Neural crest cell (in vitro differentiated cells): ENCODE results near the gene AK5. TPM values are rescaled to one million over a fixed set of nuclear protein-coding genes. Genes with fewer than 3 reads are reported as not detected.
"Not testable (repeated sequence)": the region's sequence is repeated elsewhere in the genome, so short reads cannot be mapped to it uniquely, and the experiment has no call there.

Source experiments
- DNase-seq: peaks from one replicate; pipeline ENCODE4 v3.0.0; 2021; ENCODE audit warnings: low read depth, mixed read lengths, low spot score
- H3K27ac Mint-ChIP-seq: one replicate; pipeline ENCODE4 v1.8.0; 2021; ENCODE audit warnings: mild to moderate bottlenecking, mixed read lengths; ENCODE audit not compliant: unreplicated experiment
- H3K27me3 Mint-ChIP-seq: 2 replicates; pipeline ENCODE4 v1.8.0; 2021; ENCODE audit warnings: low read depth, mild to moderate bottlenecking, mixed read lengths
- H3K36me3 Mint-ChIP-seq: 2 replicates; pipeline ENCODE4 v1.8.0; 2021; ENCODE audit warnings: low read depth, mild to moderate bottlenecking, mixed read lengths
- H3K4me1 Mint-ChIP-seq: 2 replicates; pipeline ENCODE4 v1.8.0; 2021; ENCODE audit warnings: mixed read lengths
- H3K4me3 Mint-ChIP-seq: one replicate; pipeline ENCODE4 v1.8.0; 2021; ENCODE audit warnings: mild to moderate bottlenecking, mixed read lengths
- H3K9me3 Mint-ChIP-seq: 2 replicates; pipeline ENCODE4 v1.8.0; 2021; ENCODE audit warnings: mixed read lengths
- total RNA-seq: library from RNA; stranded (reverse); gene quantifications from 2 replicates; pipeline ENCODE4 v1.2.1, GENCODE V29; 2021
- TF ChIP-seq, protein P1 (sequence below): fragments of 200-600 bp; sonication (generic); conservative IDR thresholded peaks from 2 replicates; pipeline ENCODE4 v1.5.0; 2021; ENCODE audit warnings: antibody characterized with exemption, mild to moderate bottlenecking

The AK5 gene
- total RNA-seq, 1 donor from 2014 or later = 1.1 TPM

DNA sequence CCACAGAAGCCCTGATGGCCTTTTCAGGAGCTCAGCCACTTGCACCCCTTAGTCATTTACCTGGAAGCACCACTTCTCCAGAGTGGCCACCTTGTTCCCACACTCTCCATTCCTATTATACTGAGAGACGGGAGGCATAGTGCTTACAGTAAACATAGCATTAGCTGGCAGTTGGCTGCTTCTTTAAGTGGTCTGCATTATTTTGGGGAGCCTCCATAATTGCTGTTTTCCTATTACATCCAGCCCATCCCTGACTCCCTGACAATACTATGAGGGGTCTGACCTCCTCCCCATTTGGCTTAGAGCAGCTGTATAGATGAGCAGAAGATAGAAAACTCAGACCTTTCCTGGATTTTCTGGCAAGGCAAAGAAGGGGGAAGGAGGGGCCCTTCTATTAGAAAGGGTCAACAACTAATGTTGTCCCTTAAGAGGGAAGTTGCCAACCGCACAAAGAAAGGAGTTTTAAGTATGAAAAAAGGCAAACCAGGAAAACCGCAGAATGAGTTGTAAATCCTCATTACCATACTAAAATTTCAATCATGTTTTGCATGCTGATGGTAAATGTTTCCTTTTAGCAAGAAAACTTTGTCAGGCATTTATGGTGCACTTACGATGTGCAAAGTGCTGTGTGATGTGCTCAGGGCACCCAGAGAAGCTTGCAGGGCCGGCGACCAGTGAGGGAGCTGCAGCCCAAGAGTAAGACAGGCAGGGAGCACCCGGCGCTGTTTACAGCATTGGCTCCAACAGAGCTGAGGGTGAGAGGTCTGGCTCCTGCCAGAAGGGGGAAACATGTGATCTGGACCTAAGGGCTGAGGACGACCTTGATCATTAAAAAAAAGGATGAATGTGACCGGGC lies 233.3 kb downstream of the AK5 start:
- H3K9me3 Mint-ChIP-seq = no peaks in the 10 kb centered on the region
- peaks cover 25% of the 10 kb centered on the region for H3K4me1 Mint-ChIP-seq
- TF ChIP-seq, protein P1, sequence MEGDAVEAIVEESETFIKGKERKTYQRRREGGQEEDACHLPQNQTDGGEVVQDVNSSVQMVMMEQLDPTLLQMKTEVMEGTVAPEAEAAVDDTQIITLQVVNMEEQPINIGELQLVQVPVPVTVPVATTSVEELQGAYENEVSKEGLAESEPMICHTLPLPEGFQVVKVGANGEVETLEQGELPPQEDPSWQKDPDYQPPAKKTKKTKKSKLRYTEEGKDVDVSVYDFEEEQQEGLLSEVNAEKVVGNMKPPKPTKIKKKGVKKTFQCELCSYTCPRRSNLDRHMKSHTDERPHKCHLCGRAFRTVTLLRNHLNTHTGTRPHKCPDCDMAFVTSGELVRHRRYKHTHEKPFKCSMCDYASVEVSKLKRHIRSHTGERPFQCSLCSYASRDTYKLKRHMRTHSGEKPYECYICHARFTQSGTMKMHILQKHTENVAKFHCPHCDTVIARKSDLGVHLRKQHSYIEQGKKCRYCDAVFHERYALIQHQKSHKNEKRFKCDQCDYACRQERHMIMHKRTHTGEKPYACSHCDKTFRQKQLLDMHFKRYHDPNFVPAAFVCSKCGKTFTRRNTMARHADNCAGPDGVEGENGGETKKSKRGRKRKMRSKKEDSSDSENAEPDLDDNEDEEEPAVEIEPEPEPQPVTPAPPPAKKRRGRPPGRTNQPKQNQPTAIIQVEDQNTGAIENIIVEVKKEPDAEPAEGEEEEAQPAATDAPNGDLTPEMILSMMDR = peak; percentile 30
- H3K36me3 Mint-ChIP-seq = no peaks in the 10 kb centered on the region
- H3K4me3 Mint-ChIP-seq = no peak overlapping the region
- no peaks in the 10 kb centered on the region for H3K27me3 Mint-ChIP-seq
- peak; percentile 26 for DNase-seq
- H3K27ac Mint-ChIP-seq = peak overlapping the region; percentile 85

DNA sequence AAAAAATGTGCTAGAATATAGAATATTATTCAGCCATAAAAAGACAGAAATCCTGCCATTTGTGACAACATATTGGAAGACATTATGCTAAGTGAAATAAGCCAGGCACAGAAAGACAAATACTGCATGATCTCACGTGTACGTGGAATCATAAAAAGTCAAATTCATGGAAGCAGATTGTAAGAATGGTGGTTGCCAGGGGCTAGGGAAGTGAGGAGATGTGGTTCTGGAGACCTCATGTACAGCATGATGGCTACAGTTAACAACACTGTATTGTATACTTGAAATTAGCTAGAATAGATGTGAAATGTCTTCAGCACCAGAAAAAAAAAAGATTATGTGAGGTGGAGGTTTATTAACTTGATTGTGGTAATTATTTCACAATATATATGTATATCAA lies 234.3 kb downstream of the AK5 start:
- Mint-ChIP-seq H3K27me3 (no peaks in the 10 kb centered on the region), H3K4me1 (peaks cover 25% of the 10 kb centered on the region)
- TF ChIP-seq, protein P1 = no peak

DNA sequence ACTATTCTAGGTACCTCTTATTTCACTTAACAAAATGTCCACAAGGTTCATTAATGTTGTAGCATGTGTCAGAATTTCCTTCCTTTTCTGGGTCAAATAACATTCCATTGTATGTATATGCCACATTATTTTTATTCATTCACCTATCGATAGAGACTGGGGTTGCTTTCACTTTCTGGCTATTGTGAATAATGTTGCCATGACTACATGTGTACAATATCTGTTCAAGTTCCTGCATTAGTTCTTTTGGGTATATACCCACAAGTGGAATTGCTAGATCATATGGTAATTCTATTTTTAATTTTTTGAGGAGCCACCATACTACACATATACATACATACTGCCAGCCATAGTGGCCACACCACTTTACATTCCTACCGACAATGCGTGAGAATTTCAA lies 242.2 kb downstream of the AK5 start:
- DNase-seq = no peak
- Mint-ChIP-seq H3K36me3 (peaks cover 2% of the 10 kb centered on the region), H3K4me1 (no peaks in the 10 kb centered on the region), H3K9me3 (peaks cover 11% of the 10 kb centered on the region), H3K27ac (no peak overlapping the region), H3K4me3 (no peak overlapping the region), H3K27me3 (no peaks in the 10 kb centered on the region)
- TF ChIP-seq, protein P1 = no peak

More for the DNA sequence above, 234.3 kb downstream of the AK5 start:
- no peak overlapping the region for H3K27ac Mint-ChIP-seq
- H3K36me3 Mint-ChIP-seq = peaks cover 2% of the 10 kb centered on the region
- no peak overlapping the region for H3K4me3 Mint-ChIP-seq
- no peak for DNase-seq
- peaks cover 5% of the 10 kb centered on the region for H3K9me3 Mint-ChIP-seq

DNA sequence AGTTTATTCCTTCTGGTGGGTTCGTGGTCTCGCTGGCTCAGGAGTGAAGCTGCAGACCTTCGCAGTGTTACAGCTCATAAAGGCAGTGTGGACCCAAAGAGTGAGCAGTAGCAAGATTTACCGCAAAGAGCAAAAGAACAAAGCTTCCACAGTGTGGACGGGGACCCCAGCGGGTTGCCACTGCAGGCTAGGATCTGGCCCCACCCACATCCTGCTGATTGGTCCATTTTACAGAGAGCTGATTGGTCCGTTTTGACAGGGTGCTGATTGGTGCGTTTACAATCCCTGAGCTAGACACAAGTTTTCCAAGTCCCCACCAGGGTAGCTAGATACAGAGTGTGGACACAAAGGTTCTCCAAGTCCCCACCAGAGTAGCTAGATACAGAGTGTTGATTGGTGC lies 249.3 kb downstream of the AK5 start:
- not testable (repeated sequence) for H3K27ac Mint-ChIP-seq, H3K27me3 Mint-ChIP-seq, H3K4me3 Mint-ChIP-seq, H3K36me3 Mint-ChIP-seq, H3K9me3 Mint-ChIP-seq, H3K4me1 Mint-ChIP-seq, DNase-seq

DNA sequence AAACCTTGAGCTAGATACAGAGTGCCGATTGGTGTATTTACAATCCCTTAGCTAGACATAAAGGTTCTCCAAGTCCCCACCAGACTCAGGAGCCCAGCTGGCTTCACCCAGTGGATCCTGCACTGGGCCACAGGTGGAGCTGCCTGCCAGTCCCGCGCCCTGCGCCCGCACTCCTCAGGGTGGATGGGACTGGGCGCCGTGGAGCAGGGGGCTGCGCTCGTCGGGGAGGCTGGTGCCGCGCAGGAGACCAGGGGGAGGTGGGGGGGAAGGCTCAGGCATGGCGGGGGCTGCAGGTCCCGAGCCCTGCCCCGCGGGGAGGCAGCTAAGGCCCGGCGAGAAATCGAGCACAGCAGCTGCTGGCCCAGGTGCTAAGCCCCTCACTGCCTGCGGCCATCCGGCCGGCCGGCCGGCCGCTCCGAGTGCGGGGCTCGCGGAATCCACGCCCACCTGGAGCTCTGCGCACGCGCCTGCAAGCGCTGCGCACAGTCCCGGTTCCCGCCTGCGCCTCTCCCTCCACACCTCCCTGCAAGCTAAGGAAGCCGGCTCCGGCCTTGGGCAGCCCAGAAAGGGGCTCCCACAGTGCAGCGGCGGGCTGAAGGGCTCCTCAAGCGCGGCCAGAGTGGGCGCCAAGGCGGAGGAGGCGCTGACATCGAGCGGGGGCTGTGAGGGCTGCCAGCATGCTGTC lies 249.9 kb downstream of the AK5 start:
- H3K27me3 Mint-ChIP-seq, H3K36me3 Mint-ChIP-seq, H3K4me1 Mint-ChIP-seq, H3K4me3 Mint-ChIP-seq, H3K27ac Mint-ChIP-seq, H3K9me3 Mint-ChIP-seq, DNase-seq: not testable (repeated sequence)

DNA sequence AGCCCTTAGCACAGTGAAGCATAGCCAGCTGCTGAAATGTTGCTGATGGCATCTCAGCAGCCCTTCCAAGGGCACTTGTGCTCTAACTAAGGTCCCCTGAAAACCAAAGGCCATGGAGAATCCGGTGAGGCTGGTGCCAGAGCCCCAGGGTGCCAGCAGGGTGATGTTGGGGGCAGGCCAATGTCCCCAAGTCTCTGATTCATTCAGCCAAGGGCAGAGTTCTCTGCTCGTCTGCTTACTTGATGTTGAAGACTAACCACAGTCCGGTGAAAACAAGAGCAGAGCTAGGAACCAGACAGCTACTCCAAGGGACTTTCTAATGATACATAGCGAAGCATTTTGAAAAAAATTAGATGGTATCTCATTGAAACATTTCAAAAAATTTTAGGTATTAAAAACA lies 250.8 kb downstream of the AK5 start:
- no peak for DNase-seq
- H3K36me3 Mint-ChIP-seq = no peaks in the 10 kb centered on the region
- TF ChIP-seq, protein P1 = no peak
- no peak overlapping the region for H3K4me3 Mint-ChIP-seq
- H3K4me1 Mint-ChIP-seq = peaks cover 6% of the 10 kb centered on the region
- no peaks in the 10 kb centered on the region for H3K9me3 Mint-ChIP-seq
- no peaks in the 10 kb centered on the region for H3K27me3 Mint-ChIP-seq
- H3K27ac Mint-ChIP-seq = no peak overlapping the region
